DND-41 (cell line): ENCODE measurements around the gene GNG4.

Experiments used
- CTCF ChIP-seq: IDR thresholded peaks from 2 replicates; pipeline ENCODE4 v1.5.1; 2012; ENCODE audit warnings: borderline replicate concordance, low read length, moderate library complexity, mild to moderate bottlenecking; ENCODE audit not compliant: poor library complexity, severe bottlenecking; ENCODE audit errors: extremely low read depth
- EZH2 ChIP-seq: IDR thresholded peaks from 3 replicates; pipeline ENCODE4 v1.6.1; 2012; ENCODE audit warnings: borderline replicate concordance, low read depth, mild to moderate bottlenecking, moderate library complexity, low read length, inconsistent platforms; ENCODE audit not compliant: severe bottlenecking

GRCh38 chr1:235683653-235684052 is 34.1 kb upstream of the GNG4 start:
- TF ChIP-seq CTCF (no peak), EZH2 (no peak)
